ENCODE measurements around the gene CPED1.
"Not testable (repeated sequence)": the region's sequence is repeated elsewhere in the genome, so short reads cannot be mapped to it uniquely, and the experiment has no call there.

CPED1 gene

GRCh38 chr7:121101621-121102020 is 113.1 kb downstream of the CPED1 start:
- no peak for DNase-seq

GRCh38 chr7:121102619-121103018 is 114.1 kb downstream of the CPED1 start:
- peak; percentile 42 for DNase-seq

DNA sequence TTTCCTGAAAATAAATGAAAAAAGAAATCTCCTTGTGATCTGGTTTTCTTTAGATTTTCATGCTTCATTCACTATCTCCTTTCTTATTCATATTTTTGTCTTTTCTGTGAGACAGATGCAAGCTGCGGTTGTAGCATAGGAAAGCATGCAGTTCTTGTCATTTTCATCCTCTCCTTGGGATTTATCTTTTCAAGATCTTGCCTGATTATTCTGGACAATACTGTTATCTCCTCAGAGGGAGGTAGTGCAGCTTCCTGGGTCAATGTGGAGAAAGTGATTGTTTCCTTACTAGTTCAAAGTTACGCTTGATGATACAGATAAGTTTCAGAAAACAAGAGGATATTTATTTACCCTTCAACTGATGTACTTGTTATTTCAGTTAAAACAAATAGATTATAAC is 114.6 kb downstream of the CPED1 start:
- no peak for DNase-seq

- no peak for DNase-seq
These were observed 115.1 kb downstream of the CPED1 start for GRCh38 chr7:121103579-121103978.

GRCh38 chr7:121105262-121105661 is 116.8 kb downstream of the CPED1 start:
- DNase-seq, result no peak

DNA sequence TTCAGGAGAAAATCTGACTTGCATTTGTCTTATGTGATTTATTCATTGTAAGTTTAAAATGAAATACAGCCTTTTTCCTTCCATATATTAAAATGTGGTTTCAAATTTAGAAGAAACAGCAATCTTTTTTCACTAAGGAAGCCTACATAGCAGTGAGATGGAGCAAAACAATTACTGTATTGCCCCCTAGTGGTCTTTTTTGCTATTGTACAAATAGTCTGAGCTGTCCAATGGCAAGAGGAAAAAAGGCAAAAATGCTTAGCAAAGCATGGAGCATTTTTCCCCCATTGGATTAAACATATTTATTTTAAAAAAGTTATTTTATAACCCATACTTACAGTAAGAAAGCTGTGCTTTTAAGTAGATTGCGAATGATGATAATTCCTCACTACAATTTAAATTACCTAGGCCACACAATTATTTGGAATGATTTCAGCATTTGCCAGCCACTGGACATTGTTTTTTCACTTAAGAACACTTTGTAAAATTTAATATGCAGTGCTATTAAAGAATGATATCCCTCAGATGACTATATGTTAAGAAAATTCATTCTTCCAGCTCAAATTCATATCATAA is 119.5 kb downstream of the CPED1 start:
- peak; percentile 58 for DNase-seq

GRCh38 chr7:121109145-121109544 is 120.6 kb downstream of the CPED1 start:
- DNase-seq, result no peak

- DNase-seq, result no peak
These were observed 124.8 kb downstream of the CPED1 start for GRCh38 chr7:121113288-121113687.

GRCh38 chr7:121116396-121116795 is 127.9 kb downstream of the CPED1 start:
- DNase-seq, result no peak

GRCh38 chr7:121119047-121119446 is 130.5 kb downstream of the CPED1 start:
- DNase-seq, result no peak

DNA sequence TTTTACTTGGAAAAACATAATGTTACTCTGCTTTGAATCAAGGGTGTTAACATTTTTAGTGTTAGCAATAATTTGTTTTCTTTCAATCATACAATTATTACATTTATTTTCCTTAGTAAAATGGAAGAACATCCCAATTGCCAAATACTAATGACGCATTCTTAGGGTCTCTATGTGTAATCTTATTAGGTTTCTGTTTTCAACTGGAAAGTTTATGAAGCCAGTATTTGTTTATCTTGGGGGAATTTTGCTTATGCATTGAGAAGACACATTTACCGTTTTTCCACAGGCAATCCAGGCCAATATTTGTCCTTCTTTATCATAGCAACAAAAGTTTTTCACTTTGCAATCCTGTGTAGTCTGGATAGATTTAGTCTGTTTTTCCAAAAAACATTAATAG is 134.5 kb downstream of the CPED1 start:
- DNase-seq, result no peak

DNA sequence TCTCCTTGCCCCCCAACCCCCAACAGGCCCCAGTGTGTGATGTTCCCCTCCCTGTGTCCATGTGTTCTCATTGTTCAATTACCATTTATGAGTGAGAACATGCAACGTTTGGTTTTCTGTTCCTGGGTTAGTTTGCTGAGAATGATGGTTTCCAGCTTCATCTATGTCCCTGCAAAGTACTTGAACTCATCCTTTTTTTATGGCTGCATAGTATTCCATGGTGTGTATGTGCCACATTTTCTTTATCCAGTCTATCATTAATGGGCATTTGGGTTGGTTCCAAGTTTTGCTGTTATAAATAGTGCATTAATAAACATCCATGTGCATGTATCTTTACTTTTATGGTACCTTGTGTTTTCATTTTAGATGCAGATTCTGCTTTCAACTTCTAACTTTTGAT is 136.9 kb downstream of the CPED1 start:
- not testable (repeated sequence) for DNase-seq

DNA sequence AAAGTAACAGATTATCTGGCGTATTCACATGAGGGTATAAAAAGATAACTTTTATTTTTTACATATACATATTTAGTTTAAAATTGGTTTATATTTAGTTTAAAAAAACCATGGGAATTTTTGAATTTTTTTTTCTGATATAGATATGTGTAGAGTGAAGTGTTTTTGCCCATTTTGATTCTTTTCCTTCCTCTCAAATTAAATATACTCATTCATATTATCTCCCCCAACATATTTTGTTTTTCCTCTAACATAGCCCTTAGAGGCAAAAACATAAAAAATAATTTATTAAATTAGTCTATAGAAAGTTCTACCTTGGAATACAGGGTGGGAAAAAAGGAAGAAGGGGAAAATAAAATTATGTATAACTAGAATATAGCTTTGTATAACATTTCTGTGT is 137.7 kb downstream of the CPED1 start:
- no peak for DNase-seq

DNA sequence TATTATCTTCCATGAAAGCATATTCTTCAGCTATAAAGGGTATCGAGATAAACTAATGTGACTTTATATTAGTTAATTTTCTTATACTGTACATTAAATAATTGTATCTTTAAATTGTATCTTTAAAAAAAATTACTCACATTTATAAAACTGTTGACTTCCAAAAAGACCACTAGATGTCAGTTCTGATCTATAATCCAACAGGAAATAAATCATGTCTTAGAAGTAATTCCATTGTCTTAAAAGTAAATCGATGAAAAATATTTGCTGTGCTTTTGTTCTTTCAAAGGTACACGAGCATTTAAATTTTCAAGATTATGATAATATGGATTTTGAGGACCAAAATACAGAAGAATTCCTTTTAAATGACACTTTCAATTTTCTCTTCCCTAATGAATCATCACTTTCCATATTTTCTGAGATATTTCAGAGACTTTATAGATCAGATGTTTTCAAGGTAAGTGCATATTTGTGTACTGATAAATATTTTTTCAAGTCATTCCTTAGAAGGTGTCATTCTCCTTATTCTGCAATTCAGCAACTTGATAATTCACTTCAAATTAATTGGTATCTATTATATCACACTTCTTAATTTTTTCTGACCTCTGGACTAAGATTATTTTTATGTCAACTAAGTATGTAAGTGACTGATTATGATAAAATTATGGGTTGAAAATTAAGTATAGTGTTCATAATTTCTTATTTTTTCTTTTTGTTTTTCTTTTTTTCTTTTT is 138.5 kb downstream of the CPED1 start:
- peak; percentile 25 for DNase-seq

DNA sequence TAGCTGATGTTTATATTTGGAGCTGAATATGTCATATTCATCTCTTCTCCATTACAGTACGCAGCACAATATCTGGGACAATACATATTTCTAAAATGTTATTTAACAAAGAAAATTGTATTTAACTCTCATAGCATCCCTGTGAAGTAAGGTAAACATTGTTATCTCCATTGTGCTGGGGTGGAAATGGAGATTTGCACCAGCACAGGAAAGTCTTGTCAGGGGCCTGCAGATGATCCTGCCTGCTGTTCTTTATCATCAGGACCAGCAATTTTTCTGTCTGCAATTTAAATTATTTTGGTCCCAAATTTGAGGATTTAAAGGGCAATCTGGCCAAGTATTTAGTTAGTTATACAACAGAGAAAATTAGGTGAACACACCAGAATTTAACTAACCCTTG is 144.4 kb downstream of the CPED1 start:
- no peak for DNase-seq

GRCh38 chr7:121133444-121133843 is 144.9 kb downstream of the CPED1 start:
- DNase-seq, result no peak

GRCh38 chr7:121137580-121137979 is 149.1 kb downstream of the CPED1 start:
- DNase-seq, result no peak

DNA sequence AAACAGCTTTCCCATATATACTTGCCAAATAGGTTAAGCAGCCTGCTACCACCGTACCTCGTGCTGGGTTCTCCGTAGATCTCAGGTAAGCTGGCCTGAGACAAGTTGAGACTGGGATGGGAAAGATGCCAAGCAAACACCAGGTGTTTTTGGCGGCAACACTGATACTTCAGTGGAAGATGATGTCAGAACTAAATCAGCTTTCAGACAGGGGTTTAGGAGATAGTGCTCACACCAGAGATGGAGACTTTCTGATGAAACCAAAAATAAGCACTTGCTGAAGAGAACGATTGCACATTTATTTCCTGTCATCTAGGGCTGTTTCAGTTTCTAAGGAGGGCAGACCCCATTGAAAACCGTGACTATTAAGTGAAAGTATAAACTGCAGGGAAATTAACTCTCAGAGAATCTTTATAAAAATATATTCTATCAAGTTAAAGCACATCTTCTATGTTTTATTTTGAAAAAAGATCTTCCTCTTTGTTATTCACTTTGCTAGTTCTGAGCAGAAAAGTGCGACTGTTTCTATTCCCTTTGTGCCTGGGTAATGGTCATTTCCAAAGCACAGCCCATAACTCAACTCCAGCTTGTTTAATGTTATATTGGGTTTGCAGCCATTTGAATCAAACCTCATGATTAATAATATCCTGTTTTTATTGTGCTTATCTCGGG is 149.9 kb downstream of the CPED1 start:
- DNase-seq, result peak; percentile 72

- DNase-seq, result no peak
These were observed 150.9 kb downstream of the CPED1 start for GRCh38 chr7:121139427-121139826.

DNA sequence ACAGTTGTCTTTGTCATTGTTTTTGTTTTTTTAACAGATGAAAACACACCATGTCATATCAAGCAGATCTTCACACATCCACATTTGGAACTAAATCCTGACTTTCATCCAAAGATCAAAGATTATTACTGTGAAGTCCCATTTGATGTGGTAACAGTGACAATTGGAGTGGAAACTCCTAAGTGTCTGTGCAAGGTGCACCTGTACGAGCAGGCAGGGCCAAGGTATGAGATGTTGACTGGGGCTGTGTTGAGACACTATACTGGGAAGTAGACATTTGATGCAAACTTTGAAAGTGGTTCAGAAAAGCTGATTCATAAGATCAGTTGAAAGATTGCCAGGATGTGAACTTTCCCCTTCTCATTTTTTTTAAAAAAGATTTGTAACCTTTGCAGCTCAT is 152.3 kb downstream of the CPED1 start:
- DNase-seq, result no peak

GRCh38 chr7:121151774-121152221 is 163.3 kb downstream of the CPED1 start:
- no peak for DNase-seq

DNA sequence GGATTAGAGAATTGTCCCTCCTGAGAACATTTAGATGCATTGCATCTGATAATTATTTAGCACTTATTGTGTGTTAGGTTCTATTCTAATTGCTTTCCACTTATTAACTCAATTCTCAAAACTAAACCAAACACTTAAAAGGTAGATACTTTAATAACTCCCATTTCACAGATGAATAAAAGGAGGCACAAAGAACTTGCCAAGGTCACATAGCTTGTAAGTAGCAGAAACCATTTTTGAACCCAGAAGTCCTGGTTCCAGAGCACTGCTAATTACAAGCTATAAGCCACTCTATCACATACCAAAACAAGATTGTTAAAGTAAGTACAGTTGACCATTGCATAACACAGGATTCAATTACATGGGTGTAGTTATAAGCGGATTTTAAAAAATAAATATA is 164.9 kb downstream of the CPED1 start:
- no peak for DNase-seq

GRCh38 chr7:121153995-121154394 is 165.5 kb downstream of the CPED1 start:
- no peak for DNase-seq

GRCh38 chr7:121156825-121157224 is 168.3 kb downstream of the CPED1 start:
- no peak for DNase-seq
